NCI-H2227 (cell line): ENCODE measurements around the gene CDIPT.
A peak's percentile ranks its signal among the peaks of the same experiment; 100 is the strongest.
"Not testable (repeated sequence)": the region's sequence is repeated elsewhere in the genome, so short reads cannot be mapped to it uniquely, and the experiment has no call there.

Source experiments
- DNase-seq: peaks from one replicate; lab custom pipeline; 2025; ENCODE audit not compliant: unreplicated experiment; lab: John Stamatoyannopoulos, UW

CDIPT gene, protein sequence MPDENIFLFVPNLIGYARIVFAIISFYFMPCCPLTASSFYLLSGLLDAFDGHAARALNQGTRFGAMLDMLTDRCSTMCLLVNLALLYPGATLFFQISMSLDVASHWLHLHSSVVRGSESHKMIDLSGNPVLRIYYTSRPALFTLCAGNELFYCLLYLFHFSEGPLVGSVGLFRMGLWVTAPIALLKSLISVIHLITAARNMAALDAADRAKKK

DNA sequence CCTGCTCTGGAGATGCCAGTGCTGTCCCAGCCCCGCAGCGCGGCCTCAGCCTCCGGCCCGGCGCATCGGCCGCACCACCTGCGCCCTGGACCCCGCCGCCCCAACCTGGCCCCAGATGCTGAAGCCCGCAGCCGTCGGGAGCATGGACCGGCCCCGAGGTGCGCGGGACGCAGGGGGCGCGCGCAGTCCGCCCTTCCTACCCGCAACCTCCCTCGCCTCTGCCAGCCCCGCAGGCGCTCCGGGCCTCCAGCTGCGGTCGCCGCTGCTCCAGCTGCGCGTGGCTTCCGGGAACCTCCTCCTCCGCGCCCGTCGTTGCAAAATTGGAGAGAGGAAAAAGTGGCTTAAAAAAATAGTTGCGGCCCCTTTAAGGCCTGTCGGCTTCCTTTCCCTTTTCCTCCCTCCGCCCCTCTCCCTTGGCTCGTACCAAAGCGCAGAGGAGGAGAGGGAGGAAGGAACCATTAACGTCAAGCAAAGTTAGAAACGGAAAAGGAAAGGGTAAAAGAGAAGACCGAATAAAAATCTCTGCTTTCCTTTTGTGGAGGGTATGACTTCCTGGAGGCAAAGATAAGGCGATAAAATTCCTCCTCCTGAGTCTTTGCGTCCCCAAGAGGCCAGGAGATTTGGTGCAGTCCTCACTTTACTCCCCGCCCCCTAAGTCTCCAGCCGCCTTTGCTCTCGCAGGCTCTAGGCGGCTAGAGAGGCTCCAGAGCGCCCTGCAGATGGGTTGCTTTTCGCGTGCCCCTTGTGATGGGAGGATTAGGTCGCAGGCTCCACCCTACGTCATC, at the start of gene CDIPT:
CDIPT (minus strand) TSS at position 343 of the 785 bp plus-strand sequence. CDS start 369 bp downstream, outside the sequence.
- DNase-seq: peak; percentile 98

DNA sequence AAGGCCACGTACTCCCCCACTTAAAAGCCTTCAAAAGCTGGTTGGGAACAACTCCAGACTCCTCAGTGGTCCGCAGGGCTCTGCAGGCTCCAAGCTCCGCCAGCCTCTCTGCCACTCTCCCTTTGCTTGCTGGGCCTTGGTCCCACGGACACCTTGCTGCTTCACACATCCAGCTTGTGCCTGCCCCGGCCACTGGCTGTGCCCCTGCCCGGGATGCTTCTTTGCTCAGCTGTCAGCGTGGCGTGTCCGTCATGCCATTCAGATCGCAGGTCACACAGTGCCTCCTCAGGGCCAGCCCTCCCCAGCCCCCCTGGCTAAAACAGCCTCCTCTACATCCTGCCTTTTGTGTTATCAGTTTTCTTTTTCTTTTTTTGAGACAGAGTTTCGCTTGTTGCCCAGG, 49.1 kb upstream of the CDIPT start:
- no peak for DNase-seq

- no peak for DNase-seq
These were observed 48.6 kb upstream of the CDIPT start for GRCh38 chr16:29911676-29912010.

- DNase-seq: no peak
These were observed 48.0 kb upstream of the CDIPT start for GRCh38 chr16:29910819-29911675.

GRCh38 chr16:29909851-29910250, 46.8 kb upstream of the CDIPT start:
- not testable (repeated sequence) for DNase-seq

- DNase-seq: no peak
These were observed 46.4 kb upstream of the CDIPT start for GRCh38 chr16:29909391-29909790.

- DNase-seq: no peak
These were observed 45.7 kb upstream of the CDIPT start for GRCh38 chr16:29908719-29909220.

- DNase-seq: no peak
These were observed 44.9 kb upstream of the CDIPT start for GRCh38 chr16:29907973-29908372.

DNA sequence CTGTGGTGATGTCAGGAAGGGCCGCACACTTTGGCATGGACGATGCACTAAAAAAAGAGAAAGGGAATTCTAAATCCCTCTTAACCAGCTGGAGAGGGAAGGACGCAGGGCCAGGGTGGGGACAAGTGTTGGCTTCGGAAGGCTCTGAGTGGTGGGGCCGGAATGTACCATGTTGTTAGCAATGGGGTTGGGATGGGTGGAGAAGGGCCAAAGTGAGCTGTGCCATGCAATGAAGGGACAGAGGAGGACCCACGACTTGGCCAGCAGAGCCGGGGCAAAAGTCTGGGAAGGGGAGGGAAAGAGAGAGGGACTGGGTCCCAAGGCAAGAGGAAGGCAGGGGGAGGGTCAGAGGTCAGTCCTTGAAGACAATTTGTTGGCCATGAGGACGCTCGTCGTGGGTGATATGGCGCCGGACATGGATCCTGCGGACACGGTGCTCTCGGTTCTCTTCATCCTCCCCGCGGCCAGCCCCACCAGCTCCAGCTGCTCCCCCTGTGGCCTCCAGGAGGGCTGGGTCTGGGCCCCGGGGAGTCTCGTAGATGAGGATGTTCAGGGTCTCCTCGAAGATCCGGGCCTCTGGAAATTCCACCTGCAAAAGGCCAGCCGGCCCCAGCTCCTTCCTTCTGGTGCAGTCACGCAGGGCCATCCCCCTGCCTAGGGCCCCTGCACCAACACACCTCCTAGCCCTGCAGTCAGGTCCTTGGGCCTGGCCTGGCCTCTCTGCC, 43.7 kb upstream of the CDIPT start:
- DNase-seq: no peak

DNA sequence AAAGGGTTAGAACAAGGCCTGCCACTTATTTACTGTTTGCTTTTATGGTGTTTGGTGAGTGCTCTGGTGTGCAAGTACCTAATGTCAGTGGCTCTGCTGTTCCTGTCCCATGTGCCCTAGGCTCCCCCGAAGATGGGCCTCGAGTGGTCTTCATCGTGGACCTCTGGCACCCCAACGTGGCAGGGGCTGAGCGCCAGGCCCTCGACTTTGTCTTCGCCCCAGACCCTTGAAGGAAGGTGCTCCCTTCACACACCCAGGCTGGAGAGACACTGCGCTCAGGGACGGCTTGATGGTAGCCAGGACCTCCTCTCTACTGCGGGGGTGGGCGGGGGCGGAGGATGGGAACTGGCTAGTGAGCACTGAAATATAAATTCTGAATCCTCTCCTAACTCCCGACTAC, 42.6 kb upstream of the CDIPT start:
- DNase-seq: no peak

DNA sequence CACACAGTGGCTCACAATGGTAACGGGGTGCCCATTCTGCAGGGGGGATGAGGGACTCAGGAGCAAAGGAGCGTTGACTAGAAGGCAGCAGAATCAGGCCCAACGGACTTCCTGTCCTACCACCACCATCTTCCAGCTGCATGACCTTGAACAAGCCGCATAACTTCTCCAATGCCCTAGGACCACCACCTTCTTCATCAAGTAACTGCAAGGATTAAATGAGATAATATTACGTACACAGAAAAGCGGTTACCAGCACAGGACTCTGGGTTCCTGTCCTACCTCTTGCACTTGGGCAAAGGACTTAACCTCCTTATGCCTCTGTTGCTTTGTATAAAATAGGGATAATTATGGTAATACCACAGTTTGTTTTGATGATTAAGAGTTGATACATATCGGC, 41.9 kb upstream of the CDIPT start:
- DNase-seq: no peak

GRCh38 chr16:29903590-29903989, 40.6 kb upstream of the CDIPT start:
- no peak for DNase-seq

DNA sequence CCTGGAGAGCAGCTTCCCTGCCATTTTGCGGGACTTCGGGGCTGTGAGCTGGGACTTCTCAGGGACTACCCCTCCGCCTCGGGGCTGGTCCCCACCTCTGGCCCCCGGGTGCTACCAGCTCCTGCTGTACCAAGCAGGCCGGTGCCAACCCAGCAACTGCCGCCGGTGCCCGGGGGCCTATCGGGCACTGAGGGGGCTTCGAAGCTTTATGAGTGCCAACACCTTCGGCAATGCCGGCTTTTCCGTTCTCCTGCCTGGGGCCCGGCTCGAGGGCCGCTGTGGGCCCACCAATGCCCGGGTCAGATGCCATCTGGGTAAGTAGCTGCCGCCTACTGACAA, 38.5 kb upstream of the CDIPT start:
- DNase-seq: no peak

DNA sequence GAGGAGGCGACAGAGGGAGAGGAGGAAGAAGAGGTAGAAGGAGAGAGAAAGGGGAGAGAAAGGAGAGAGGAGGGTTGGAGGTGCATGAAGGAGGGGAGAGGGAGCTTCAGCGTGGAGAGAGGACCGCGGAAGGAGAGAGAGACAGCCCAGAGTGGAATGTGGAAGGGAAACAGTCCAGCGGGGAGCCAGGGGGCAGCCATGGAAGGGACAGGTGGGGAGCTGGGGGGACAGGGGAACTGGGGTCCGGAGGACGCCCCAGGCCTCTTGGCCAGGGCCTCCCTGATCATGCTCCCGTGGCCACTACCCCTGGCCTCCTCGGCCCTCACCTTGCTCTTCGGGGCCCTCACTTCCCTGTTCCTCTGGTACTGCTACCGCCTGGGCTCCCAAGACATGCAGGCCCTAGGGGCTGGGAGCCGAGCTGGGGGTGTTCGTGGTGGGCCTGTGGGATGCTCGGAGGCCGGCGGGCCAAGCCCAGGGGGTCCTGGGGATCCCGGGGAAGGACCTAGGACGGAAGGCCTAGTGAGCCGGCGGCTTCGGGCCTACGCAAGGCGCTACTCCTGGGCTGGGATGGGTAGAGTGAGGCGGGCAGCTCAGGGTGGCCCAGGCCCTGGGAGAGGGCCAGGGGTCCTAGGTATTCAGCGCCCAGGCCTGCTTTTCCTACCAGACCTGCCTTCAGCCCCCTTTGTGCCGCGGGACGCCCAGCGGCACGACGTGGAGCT, 38.0 kb upstream of the CDIPT start:
- DNase-seq: no peak

DNA sequence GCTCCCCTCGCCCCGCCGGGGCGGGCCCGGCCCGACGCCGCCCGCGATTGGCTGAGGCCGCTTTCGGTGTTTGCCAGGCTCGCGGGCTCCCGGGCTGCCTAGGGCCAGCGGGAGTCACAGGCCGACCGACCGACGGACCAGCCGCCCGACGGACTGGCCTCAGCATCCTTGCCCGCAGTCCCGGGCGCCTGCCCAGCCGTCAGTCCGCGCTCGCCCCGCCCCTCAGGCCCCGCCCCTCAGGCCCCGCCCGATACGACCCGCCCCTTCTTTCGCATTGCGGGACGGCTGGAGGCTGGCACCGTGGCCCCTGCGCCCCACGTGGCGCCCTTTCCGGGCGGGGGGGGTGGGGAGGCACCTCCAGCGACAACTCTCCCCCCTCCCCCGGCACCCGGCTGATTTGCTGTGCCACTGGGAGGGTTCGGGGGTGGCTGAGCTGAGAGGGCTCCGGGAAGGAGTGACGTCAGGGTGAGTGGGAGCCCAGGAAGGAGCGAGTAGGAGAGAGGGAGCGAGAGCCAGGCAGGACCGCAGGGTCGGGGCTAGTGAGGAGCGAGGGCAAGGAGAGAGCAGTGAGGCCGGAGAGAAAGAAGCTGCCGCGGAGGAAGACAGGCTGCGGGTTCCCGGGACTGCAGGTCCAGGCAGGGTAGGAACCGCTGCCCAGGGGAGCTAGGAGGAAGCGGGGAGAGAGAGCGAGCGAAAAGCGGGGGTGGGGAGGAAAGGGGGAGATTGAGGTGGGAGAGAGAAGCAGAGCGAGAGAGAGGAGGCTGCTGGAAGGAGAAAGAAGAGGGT, 37.3 kb upstream of the CDIPT start, which contains the start of gene ASPHD1:
ASPHD1 (plus strand) TSS at position 387 of the 786 bp plus-strand sequence. CDS start 484 bp downstream, outside the sequence.
- peak; percentile 87 for DNase-seq

- DNase-seq: peak; percentile 97
These were observed 36.6 kb upstream of the CDIPT start, which contains the start of gene SEZ6L2 for GRCh38 chr16:29899516-29900101. Gene SEZ6L2 (minus strand): TSS chr16:29899550. CDS start chr16:29899019, 531 bp downstream.

- DNase-seq: peak; percentile 85
These were observed 35.9 kb upstream of the CDIPT start for GRCh38 chr16:29898804-29899515.

GRCh38 chr16:29898135-29898803, 35.2 kb upstream of the CDIPT start:
- no peak for DNase-seq
